Common myeloid progenitor, CD34-positive (primary cell): ENCODE results near the gene IMPDH2.

Experiments
- CTCF ChIA-PET: fragments of 350-600 bp; sonication (Branson Sonifier 250); formaldehyde crosslinking; loops from one replicate; lab custom pipeline; 2021; ENCODE audit warnings: antibody characterized with exemption; lab: Charles Lee
- POLR2A ChIA-PET: fragments of 350-600 bp; sonication (Branson Sonifier 250); formaldehyde crosslinking; loops from one replicate; lab custom pipeline; 2021; ENCODE audit warnings: antibody characterized with exemption; lab: Charles Lee
- DNase-seq, 3 donors: peaks; one replicate each; pipeline versions ENCODE4 v3.0.0 to v3.0.0-alpha.2; 2013
- H3K27ac ChIP-seq, 2 experiments: 1 replicate in 1 of 2; 2 replicates in 1 of 2; pipeline ENCODE4 v1.7.0; 2013; ENCODE audit warnings: inconsistent platforms in 2 of 2, low read length in 2 of 2, mild to moderate bottlenecking in 2 of 2, low read depth in 1 of 2, moderate library complexity in 1 of 2; ENCODE audit not compliant: severe bottlenecking in 2 of 2, insufficient read depth in 1 of 2, poor library complexity in 1 of 2
- H3K27me3 ChIP-seq, 5 experiments: replicated peaks in 2 of 5; 1 replicate in 3 of 5; 2 replicates in 2 of 5; pipeline versions ENCODE4 v1.6.1 to v1.7.0; 2013; ENCODE audit warnings: low read length in 4 of 5, mild to moderate bottlenecking in 2 of 5, moderate library complexity in 2 of 5, inconsistent platforms in 1 of 5; ENCODE audit not compliant: insufficient read depth in 5 of 5, control insufficient read depth in 4 of 5
- H3K36me3 ChIP-seq, 4 experiments: 1 replicate in 2 of 4; 2 replicates in 2 of 4; pipeline versions ENCODE4 v1.6.1 to v1.7.0; 2013; ENCODE audit warnings: low read length in 3 of 4, control low read depth in 1 of 4, mild to moderate bottlenecking in 1 of 4; ENCODE audit not compliant: control insufficient read depth in 4 of 4, insufficient read depth in 4 of 4
- H3K4me1 ChIP-seq, 4 experiments: 1 replicate in 3 of 4; 2 replicates in 1 of 4; pipeline versions ENCODE4 v1.6.1 to v1.7.1; 2013; ENCODE audit warnings: low read length in 3 of 4, mild to moderate bottlenecking in 3 of 4, control low read depth in 1 of 4, inconsistent platforms in 1 of 4, moderate library complexity in 1 of 4; ENCODE audit not compliant: control insufficient read depth in 4 of 4, insufficient read depth in 4 of 4; ENCODE audit errors: control extremely low read depth in 1 of 4
- H3K4me3 ChIP-seq, 7 experiments: 1 replicate in 4 of 7; 2 replicates in 3 of 7; pipeline versions ENCODE4 v1.5.1 to v1.7.0; 2013; ENCODE audit warnings: mild to moderate bottlenecking in 7 of 7, low read length in 6 of 7, moderate library complexity in 6 of 7, inconsistent platforms in 2 of 7, low read depth in 2 of 7, control low read depth in 1 of 7; ENCODE audit not compliant: insufficient read depth in 4 of 7, control insufficient read depth in 1 of 7; ENCODE audit errors: extremely low read depth in 1 of 7
- H3K9me3 ChIP-seq, 5 experiments: 1 replicate in 4 of 5; 2 replicates in 1 of 5; pipeline versions ENCODE4 v1.6.1 to v1.7.1; 2013; ENCODE audit warnings: low read length in 4 of 5, mild to moderate bottlenecking in 2 of 5, inconsistent platforms in 1 of 5, low read depth in 1 of 5, moderate library complexity in 1 of 5; ENCODE audit not compliant: control insufficient read depth in 4 of 5, insufficient read depth in 2 of 5; ENCODE audit errors: control extremely low read depth in 1 of 5
- WGBS: methylation state at CpG from one replicate; pipeline ENCODE4 v1.1.5; 2013; ENCODE audit not compliant: insufficient coverage; 5-methylcytosine and 5-hydroxymethylcytosine counted together

The IMPDH2 gene

DNA sequence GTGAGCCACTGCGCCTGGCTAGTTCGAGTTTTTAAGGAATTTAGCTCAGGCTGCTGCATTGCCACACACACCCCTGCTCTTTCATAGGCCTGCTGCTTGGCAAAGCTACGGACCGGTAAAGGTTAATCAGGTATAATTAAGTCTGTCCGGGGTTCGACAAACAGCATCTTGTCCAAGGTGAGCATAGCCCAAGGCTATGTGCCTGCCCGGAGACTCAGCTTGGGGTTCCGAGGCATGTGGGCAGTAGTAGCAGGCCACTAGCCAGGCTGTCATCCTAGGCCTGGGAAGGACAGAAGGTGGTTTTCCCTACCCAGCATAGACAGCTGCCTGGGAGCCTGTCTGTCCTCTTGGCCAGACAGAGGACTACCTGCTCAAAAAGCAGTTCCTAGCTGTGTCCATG lies 32.6 kb downstream of the IMPDH2 start:
- Histone ChIP-seq H3K4me3 (no peak overlapping the region), H3K27ac (no peak overlapping the region), H3K9me3 (no peaks in the 10 kb centered on the region), H3K27me3 (no peaks in the 10 kb centered on the region), H3K36me3 (peaks cover 0 to 27% (median 13%) of the 10 kb centered on the region in 4 experiments), H3K4me1 (peaks cover 0 to 15% (median 13%) of the 10 kb centered on the region in 4 experiments)
- no peak for DNase-seq
- ChIA-PET CTCF (interaction anchor here (1.0 to 16.2 kb wide), 3 partner anchors 9 to 160 kb away, joined by 3 to 386 read pairs (median 10); partner anchors contain the start of genes DALRD3 and WDR6), POLR2A (interaction anchor here (2.3 to 2.4 kb wide), 2 partner anchors 10 to 25 kb away, joined by 8 to 9 read pairs; partner anchors contain the start of genes NDUFAF3 and WDR6)
- 97% methylated on average over 6 of the region's 8 CpGs for WGBS

DNA sequence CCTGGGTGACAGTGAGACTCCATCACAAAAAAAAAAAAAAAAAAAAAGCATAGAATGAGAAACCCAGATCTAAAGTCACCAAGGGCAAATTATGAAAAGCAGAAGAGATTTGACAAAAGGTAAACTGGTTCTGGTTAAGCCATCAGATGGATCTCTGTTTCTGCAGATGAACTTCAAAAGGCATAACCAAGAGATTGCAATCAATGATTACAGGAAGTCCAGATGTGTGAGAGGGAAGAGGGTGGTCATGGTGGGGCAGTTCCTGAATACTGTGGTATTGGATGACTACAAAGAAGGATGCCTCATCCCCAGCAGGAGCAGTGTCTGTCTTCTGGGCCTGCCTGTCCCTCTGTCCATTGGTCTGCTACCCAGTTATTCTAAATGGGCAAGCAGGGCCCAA lies 35.4 kb downstream of the IMPDH2 start:
- no peaks in the 10 kb centered on the region for H3K27me3 ChIP-seq
- CTCF ChIA-PET: interaction anchor here (16.2 kb wide), 1 partner anchor 15 kb away, joined by 386 read pairs; the partner anchor contains the start of genes DALRD3 and WDR6
- DNase-seq: peak in 2 of 3 donors; percentile 63 to 68
- H3K9me3 ChIP-seq: no peaks in the 10 kb centered on the region
- H3K27ac ChIP-seq: no peak overlapping the region
- H3K36me3 ChIP-seq: peaks cover 0 to 26% (median 14%) of the 10 kb centered on the region in 4 experiments
- POLR2A ChIA-PET: interaction anchor here (7.2 kb wide), 1 partner anchor 14 kb away, joined by 69 read pairs; the partner anchor contains the start of gene WDR6
- H3K4me3 ChIP-seq: no peak overlapping the region
- peaks cover 0 to 40% (median 34%) of the 10 kb centered on the region in 4 experiments for H3K4me1 ChIP-seq

DNA sequence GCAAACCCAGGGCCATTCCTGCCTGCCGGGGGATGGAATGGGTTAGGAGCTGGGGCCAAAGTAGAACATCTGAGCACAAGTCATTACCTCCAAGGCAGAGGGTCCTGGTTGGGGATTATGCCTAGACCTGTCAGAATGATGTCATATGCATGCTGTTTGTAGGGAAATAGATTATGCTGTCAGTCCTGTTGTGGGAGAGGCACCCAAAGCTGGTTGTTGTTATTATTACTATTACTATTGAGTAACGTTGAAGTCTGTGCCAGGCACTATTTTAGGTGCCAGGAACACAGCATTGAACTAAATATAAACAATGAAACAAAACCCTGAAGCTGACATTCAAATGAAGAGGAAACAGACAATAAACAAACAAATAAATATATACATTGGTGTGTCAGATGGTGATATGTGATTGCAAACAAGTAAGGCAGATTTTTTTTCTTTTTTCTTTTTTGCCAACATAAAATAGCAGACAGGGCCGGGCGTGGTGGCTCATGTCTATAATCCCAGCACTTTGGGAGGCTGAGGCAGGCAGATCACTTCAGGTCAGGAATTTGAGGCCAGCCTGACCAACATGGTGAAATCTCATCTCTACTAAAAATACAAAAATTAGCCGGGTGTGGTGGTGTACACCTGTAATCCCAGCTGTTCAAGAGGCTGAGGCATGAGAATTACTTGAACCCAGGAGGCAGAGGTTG lies 37.2 kb downstream of the IMPDH2 start:
- Histone ChIP-seq H3K9me3 (no peaks in the 10 kb centered on the region), H3K36me3 (peaks cover 0 to 24% (median 12%) of the 10 kb centered on the region in 4 experiments), H3K4me1 (peaks cover 0 to 41% (median 36%) of the 10 kb centered on the region in 4 experiments), H3K27me3 (no peaks in the 10 kb centered on the region), H3K4me3 (peak overlapping the region in 1 of 7 experiments; percentile 95), H3K27ac (no peak overlapping the region)
- POLR2A ChIA-PET: interaction anchor here (2.6 to 7.2 kb wide), 2 partner anchors 15 to 30 kb away, joined by 10 to 69 read pairs; partner anchors contain the start of genes NDUFAF3 and WDR6
- CTCF ChIA-PET: interaction anchor here (1.0 to 16.2 kb wide), 6 partner anchors 17 to 166 kb away, joined by 3 to 386 read pairs (median 5); partner anchors contain the start of genes DALRD3, NDUFAF3 and WDR6
- no peak for DNase-seq
- 100% methylated on average over 2 of the region's 5 CpGs for WGBS

DNA sequence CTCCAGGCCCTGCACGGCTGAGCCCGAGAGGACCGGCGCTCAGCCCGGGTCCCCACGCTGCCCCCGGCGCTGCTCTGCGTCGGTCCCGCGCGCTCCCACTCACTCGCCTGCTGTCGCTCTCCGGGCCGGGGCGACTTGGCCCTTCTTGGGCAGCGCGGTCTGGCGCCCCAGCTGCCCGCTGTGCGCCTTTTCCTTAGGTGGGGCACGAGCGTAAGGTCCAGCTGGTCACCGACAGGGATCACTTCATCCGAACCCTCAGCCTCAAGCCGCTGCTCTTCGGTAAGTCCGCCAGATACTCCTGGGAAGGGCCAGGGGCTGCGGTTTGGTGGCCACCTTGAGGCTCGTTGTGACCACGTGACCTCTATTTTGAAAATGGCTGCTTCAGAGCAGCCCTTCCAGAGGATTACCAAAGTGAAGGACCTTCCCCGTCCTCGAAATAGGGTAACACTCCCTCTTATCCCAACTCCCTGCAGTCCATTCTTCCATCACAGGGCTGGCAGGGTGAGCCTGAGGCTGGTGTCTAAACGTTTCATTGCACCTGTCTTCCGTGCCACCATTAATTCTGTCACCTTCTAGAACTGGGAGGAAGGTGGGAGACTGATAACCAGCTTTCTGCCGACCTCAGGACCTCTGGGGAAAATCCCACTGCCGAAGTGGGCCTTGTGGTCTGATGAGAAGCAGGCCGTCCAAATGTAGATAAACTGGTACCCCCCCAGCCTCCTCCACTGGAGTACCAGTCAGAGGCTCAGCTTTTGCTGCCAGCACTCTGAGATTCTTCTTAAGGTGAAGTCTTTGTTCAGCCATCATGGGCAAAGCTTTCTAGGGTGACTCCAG lies 38.3 kb downstream of the IMPDH2 start:
- Histone ChIP-seq H3K36me3 (peaks cover 0 to 16% (median 13%) of the 10 kb centered on the region in 4 experiments), H3K4me1 (peaks cover 0 to 41% (median 36%) of the 10 kb centered on the region in 4 experiments), H3K4me3 (peak overlapping the region; percentile 59 to 95 (median 87)), H3K27me3 (no peaks in the 10 kb centered on the region), H3K9me3 (no peaks in the 10 kb centered on the region), H3K27ac (peak overlapping the region; percentile 80 to 86)
- peak in 2 of 3 donors; percentile 60 to 65 for DNase-seq
- 1% methylated on average over 38 of the region's 40 CpGs for WGBS
- ChIA-PET CTCF (interaction anchor here (0.9 to 16.2 kb wide), 5 partner anchors 9 to 126 kb away, joined by 3 to 386 read pairs (median 6); partner anchors contain the start of genes DALRD3, NDUFAF3 and WDR6), POLR2A (interaction anchor here (0.7 to 7.2 kb wide), 5 partner anchors 17 to 103 kb away, joined by 4 to 69 read pairs (median 10); partner anchors contain the start of genes DALRD3, NDUFAF3, QRICH1 and WDR6)

DNA sequence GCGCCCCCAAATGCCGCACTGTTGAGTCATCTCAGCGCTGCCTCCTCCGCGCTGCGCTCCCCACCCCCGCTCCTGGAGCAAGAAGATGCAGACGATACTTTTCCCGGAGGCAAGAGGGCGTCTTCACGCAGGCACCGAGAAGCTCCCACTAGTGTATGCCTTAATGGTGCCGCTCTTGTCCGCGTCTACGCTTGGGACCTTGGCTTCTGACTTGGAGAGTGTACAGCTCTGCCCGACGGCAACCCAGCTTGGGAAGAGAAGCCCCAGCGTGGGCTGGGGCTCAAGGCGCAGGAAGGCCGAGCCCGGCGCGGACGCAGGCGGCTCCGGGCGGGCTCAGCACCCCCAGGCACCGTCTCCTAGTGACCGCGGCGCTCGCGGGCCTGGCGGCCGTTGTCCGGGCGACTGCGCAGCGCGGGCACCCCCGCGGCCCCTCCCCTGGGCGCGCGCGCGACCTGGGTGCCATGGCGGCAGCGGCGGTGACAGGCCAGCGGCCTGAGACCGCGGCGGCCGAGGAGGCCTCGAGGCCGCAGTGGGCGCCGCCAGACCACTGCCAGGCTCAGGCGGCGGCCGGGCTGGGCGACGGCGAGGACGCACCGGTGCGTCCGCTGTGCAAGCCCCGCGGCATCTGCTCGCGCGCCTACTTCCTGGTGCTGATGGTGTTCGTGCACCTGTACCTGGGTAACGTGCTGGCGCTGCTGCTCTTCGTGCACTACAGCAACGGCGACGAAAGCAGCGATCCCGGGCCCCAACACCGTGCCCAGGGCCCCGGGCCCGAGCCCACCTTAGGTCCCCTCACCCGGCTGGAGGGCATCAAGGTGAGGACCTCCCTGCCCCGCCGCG lies 39.2 kb downstream of the IMPDH2 start, which contains the start of gene P4HTM:
Gene P4HTM, plus strand, starts transcription at position 446 of the 840 bp plus-strand sequence. Its CDS starts 16 bp downstream, at position 462.
- CTCF ChIA-PET: interaction anchor here (1.1 to 16.2 kb wide), 7 partner anchors 15 to 104 kb away, joined by 3 to 386 read pairs (median 8); partner anchors contain the start of genes DALRD3, NDUFAF3, QRICH1 and WDR6
- POLR2A ChIA-PET: interaction anchor here (0.5 to 7.2 kb wide), 11 partner anchors 10 to 399 kb away, joined by 3 to 69 read pairs (median 4); partner anchors contain the start of genes ARIH2, DALRD3, IMPDH2 and NDUFAF3

More for the DNA sequence above, 39.2 kb downstream of the IMPDH2 start, which contains the start of gene P4HTM:
- peaks cover 0 to 41% (median 36%) of the 10 kb centered on the region in 4 experiments for H3K4me1 ChIP-seq
- peaks cover 0 to 17% (median 14%) of the 10 kb centered on the region in 4 experiments for H3K36me3 ChIP-seq
- 0% methylated on average over 88 of the region's 91 CpGs for WGBS
- no peaks in the 10 kb centered on the region for H3K9me3 ChIP-seq
- no peaks in the 10 kb centered on the region for H3K27me3 ChIP-seq
- peak within 1 kb of the TSS; percentile 80 to 86 for H3K27ac ChIP-seq
- DNase-seq: peak; percentile 85 to 91 (median 89)
- peak within 1 kb of the TSS; percentile 59 to 95 (median 87) for H3K4me3 ChIP-seq
